GM13976 (cell line): ENCODE data around the gene PHOX2A.

Experiments
- DNase-seq: peaks from one replicate; pipeline ENCODE4 v3.0.0; 2012; ENCODE audit warnings: low spot score
- CTCF ChIP-seq: IDR thresholded peaks from 2 replicates; pipeline ENCODE4 v1.5.1; 2012; ENCODE audit warnings: borderline replicate concordance, mild to moderate bottlenecking; ENCODE audit not compliant: insufficient read depth; ENCODE audit errors: extremely low read depth, missing control alignments, control extremely low read depth
- in situ Hi-C: fragments of 300-500 bp; cut with MboI; formaldehyde crosslinking; loops from one replicate; pipeline ENCODE4 v1.12.0; 2022; ENCODE audit warnings: low sequenced_read_pairs, mixed read lengths, inconsistent platforms; ENCODE audit not compliant: unreplicated experiment

Gene PHOX2A

GRCh38 chr11:72232260-72233055, 11.5 kb downstream of the PHOX2A start:
- in situ Hi-C loops, result no loop called here
- no peak for DNase-seq

GRCh38 chr11:72231396-72232259, 12.3 kb downstream of the PHOX2A start:
- no peak for TF ChIP-seq CTCF

More at GRCh38 chr11:72232260-72233055, 11.5 kb downstream of the PHOX2A start:
- TF ChIP-seq CTCF, result no peak

DNA sequence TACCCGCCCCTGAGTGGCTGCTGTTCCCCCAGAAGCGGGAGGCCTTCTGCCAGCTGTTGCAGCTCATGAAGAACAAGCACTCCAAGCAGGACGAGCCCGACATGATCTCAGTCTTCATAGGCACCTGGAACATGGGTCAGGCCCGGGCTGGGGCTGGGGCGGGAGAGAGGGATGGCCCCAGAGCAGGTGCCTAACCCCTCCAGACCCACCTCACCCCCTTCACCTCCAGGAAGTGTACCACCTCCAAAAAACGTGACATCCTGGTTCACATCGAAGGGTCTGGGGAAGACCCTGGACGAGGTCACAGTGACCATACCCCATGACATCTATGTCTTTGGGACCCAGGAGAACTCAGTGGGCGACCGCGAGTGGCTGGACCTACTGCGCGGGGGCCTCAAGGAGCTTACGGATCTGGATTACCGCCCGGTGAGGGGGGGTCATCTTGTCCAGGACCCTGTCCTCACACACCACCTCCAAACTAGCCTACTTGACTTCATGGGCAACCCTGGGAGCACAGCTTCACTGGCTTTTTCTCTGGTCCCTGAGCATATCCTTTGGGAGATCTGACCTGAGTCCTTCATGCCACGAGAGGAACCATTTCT, 13.1 kb downstream of the PHOX2A start:
- DNase-seq, result peak; percentile 17
- no peak for TF ChIP-seq CTCF
- in situ Hi-C loops, result no loop called here

More at GRCh38 chr11:72231396-72232259, 12.3 kb downstream of the PHOX2A start:
- in situ Hi-C loops, result no loop called here
- DNase-seq, result no peak

- no peak for DNase-seq
- in situ Hi-C loops, result no loop called here
Observed at GRCh38 chr11:72229925-72230763, 13.8 kb downstream of the PHOX2A start.

DNA sequence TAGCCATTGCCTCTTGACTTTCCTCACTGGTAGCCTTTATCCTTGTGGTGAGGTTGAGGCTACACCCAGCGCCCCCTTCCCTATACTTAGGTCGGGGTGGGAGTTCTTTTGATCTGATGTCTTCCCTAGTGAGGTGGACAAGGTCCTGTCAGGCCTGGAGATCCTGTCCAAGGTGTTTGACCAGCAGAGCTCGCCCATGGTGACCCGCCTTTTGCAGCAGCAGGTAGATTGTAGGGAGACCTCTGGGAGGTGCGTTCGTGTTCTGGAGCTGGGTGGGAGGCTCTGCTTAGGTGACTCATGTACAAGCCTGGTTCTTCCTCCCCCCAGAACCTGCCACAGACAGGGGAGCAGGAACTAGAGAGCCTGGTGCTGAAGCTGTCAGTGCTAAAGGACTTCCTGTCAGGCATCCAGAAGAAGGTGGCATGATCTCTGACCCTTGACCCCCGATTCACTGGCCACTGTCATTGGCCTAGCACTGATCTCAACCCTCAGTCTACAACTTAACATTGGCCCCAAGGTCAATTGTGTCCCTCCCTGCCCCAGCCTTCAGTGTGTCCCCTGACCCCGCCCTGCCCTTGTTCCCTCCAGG, 14.5 kb downstream of the PHOX2A start:
- no peak for TF ChIP-seq CTCF
- no peak for DNase-seq
- in situ Hi-C loops, result no loop called here

More at GRCh38 chr11:72229925-72230763, 13.8 kb downstream of the PHOX2A start:
- no peak for TF ChIP-seq CTCF

- in situ Hi-C loops, result no loop called here
Observed at GRCh38 chr11:72228844-72229231, 15.1 kb downstream of the PHOX2A start.

More at GRCh38 chr11:72228844-72229231, 15.1 kb downstream of the PHOX2A start:
- DNase-seq, result peak; percentile 13
- TF ChIP-seq CTCF, result no peak
